Central memory CD8-positive, alpha-beta T cell (primary cell): ENCODE measurements around the gene SERPINE1.
A peak's percentile ranks its signal among the peaks of the same experiment; 100 is the strongest.

Source experiments
- ATAC-seq: fragments of 150-1000 bp; cut with Tn5 transposase; replicated peaks from 2 replicates; pipeline ENCODE4 v1.10.0; 2022; ENCODE audit warnings: mild to moderate bottlenecking, moderate FRiP score, moderate number of reproducible peaks; ENCODE audit not compliant: poor library complexity, severe bottlenecking; ENCODE audit errors: extremely low read depth
- DNase-seq, 2 donors: peaks; one replicate each; pipeline ENCODE4 v3.0.0; 2021; ENCODE audit warnings: low spot score in 2 of 2
- H3K27ac Mint-ChIP-seq: one replicate; pipeline ENCODE4 v1.8.0; 2022; ENCODE audit warnings: low read depth, mild to moderate bottlenecking, moderate library complexity, mixed read lengths
- H3K27me3 Mint-ChIP-seq: one replicate; pipeline ENCODE4 v1.8.0; 2022; ENCODE audit warnings: mixed read lengths
- H3K36me3 Mint-ChIP-seq: one replicate; pipeline ENCODE4 v1.8.0; 2022; ENCODE audit warnings: mild to moderate bottlenecking, moderate library complexity, mixed read lengths; ENCODE audit not compliant: insufficient read depth
- H3K4me1 Mint-ChIP-seq: one replicate; pipeline ENCODE4 v1.8.0; 2022; ENCODE audit warnings: mixed read lengths
- H3K4me3 Mint-ChIP-seq: one replicate; pipeline ENCODE4 v1.8.0; 2022; ENCODE audit warnings: mild to moderate bottlenecking, moderate library complexity, mixed read lengths
- H3K9me3 Mint-ChIP-seq: one replicate; pipeline ENCODE4 v1.8.0; 2022; ENCODE audit warnings: mixed read lengths

SERPINE1 gene

GRCh38 chr7:101133621-101134398 is 6.9 kb downstream of the SERPINE1 start:
- DNase-seq, result no peak

GRCh38 chr7:101134399-101134980 is 7.6 kb downstream of the SERPINE1 start:
- no peak overlapping the region for H3K4me3 Mint-ChIP-seq
- peaks cover 10% of the 10 kb centered on the region for H3K4me1 Mint-ChIP-seq
- ATAC-seq, result no peak
- peak overlapping the region; percentile 84 for H3K27ac Mint-ChIP-seq
- DNase-seq, result no peak
- H3K9me3 Mint-ChIP-seq, result no peaks in the 10 kb centered on the region
- peaks cover 2% of the 10 kb centered on the region for H3K36me3 Mint-ChIP-seq
- H3K27me3 Mint-ChIP-seq, result peaks cover 62% of the 10 kb centered on the region

More at GRCh38 chr7:101133621-101134398, 6.9 kb downstream of the SERPINE1 start:
- Mint-ChIP-seq H3K4me3 (no peak overlapping the region), H3K36me3 (peaks cover 2% of the 10 kb centered on the region), H3K27ac (no peak overlapping the region), H3K27me3 (peaks cover 67% of the 10 kb centered on the region), H3K4me1 (peaks cover 10% of the 10 kb centered on the region), H3K9me3 (no peaks in the 10 kb centered on the region)
- no peak for ATAC-seq

- DNase-seq, result no peak
- H3K4me1 Mint-ChIP-seq, result peaks cover 10% of the 10 kb centered on the region
- H3K4me3 Mint-ChIP-seq, result peak overlapping the region; percentile 34
- ATAC-seq, result no peak
- H3K27me3 Mint-ChIP-seq, result peaks cover 37% of the 10 kb centered on the region
- peak overlapping the region; percentile 69 for H3K27ac Mint-ChIP-seq
- H3K36me3 Mint-ChIP-seq, result peaks cover 2% of the 10 kb centered on the region
- no peaks in the 10 kb centered on the region for H3K9me3 Mint-ChIP-seq
Observed at GRCh38 chr7:101137651-101138212, 10.8 kb downstream of the SERPINE1 start.

- Mint-ChIP-seq H3K36me3 (peaks cover 2% of the 10 kb centered on the region), H3K4me3 (peak overlapping the region; percentile 34), H3K9me3 (no peaks in the 10 kb centered on the region), H3K27ac (peak overlapping the region; percentile 69), H3K27me3 (peaks cover 36% of the 10 kb centered on the region), H3K4me1 (peaks cover 12% of the 10 kb centered on the region)
- DNase-seq (peak in 1 of 2 donors; percentile 55), ATAC-seq (peak; percentile 99)
Observed at GRCh38 chr7:101138213-101138870, 11.4 kb downstream of the SERPINE1 start.

GRCh38 chr7:101140339-101140699 is 13.4 kb downstream of the SERPINE1 start:
- DNase-seq, result no peak
- Mint-ChIP-seq H3K27ac (no peak overlapping the region), H3K36me3 (no peaks in the 10 kb centered on the region), H3K27me3 (peaks cover 36% of the 10 kb centered on the region), H3K9me3 (no peaks in the 10 kb centered on the region), H3K4me3 (no peak overlapping the region), H3K4me1 (peaks cover 21% of the 10 kb centered on the region)
- no peak for ATAC-seq

- Mint-ChIP-seq H3K4me1 (peaks cover 21% of the 10 kb centered on the region), H3K27ac (no peak overlapping the region), H3K27me3 (peaks cover 40% of the 10 kb centered on the region), H3K36me3 (no peaks in the 10 kb centered on the region), H3K4me3 (no peak overlapping the region), H3K9me3 (no peaks in the 10 kb centered on the region)
- no peak for DNase-seq
- no peak for ATAC-seq
Observed at GRCh38 chr7:101140746-101141382, 14.0 kb downstream of the SERPINE1 start.

- no peak for DNase-seq
- H3K9me3 Mint-ChIP-seq, result no peaks in the 10 kb centered on the region
- H3K4me3 Mint-ChIP-seq, result no peak overlapping the region
- H3K4me1 Mint-ChIP-seq, result peaks cover 16% of the 10 kb centered on the region
- H3K36me3 Mint-ChIP-seq, result peaks cover 5% of the 10 kb centered on the region
- no peak for ATAC-seq
- H3K27me3 Mint-ChIP-seq, result peaks cover 13% of the 10 kb centered on the region
- no peak overlapping the region for H3K27ac Mint-ChIP-seq
Observed at GRCh38 chr7:101151908-101152651, 25.2 kb downstream of the SERPINE1 start.

- Mint-ChIP-seq H3K36me3 (peaks cover 9% of the 10 kb centered on the region), H3K4me3 (peak within 1 kb of the TSS; percentile 81), H3K4me1 (peaks cover 16% of the 10 kb centered on the region), H3K27ac (peak within 1 kb of the TSS; percentile 88), H3K9me3 (no peaks in the 10 kb centered on the region), H3K27me3 (peaks cover 9% of the 10 kb centered on the region)
- ATAC-seq (peak; percentile 90), DNase-seq (peak; percentile 72 to 77)
Observed at GRCh38 chr7:101153969-101154692, 27.2 kb downstream of the SERPINE1 start, which contains the start of gene AP1S1. AP1S1 (plus strand) TSS chr7:101154476; CDS start chr7:101154515, 39 bp downstream.

GRCh38 chr7:101154693-101155102 is 27.8 kb downstream of the SERPINE1 start:
- Mint-ChIP-seq H3K27me3 (peaks cover 5% of the 10 kb centered on the region), H3K9me3 (no peaks in the 10 kb centered on the region), H3K27ac (no peak overlapping the region), H3K36me3 (peaks cover 11% of the 10 kb centered on the region), H3K4me1 (peaks cover 16% of the 10 kb centered on the region), H3K4me3 (peak overlapping the region; percentile 81)
- DNase-seq (no peak), ATAC-seq (no peak)

GRCh38 chr7:101155303-101155702 is 28.4 kb downstream of the SERPINE1 start:
- no peak for ATAC-seq
- DNase-seq, result no peak
- H3K27ac Mint-ChIP-seq, result no peak overlapping the region
- peaks cover 11% of the 10 kb centered on the region for H3K36me3 Mint-ChIP-seq
- peaks cover 16% of the 10 kb centered on the region for H3K4me1 Mint-ChIP-seq
- H3K4me3 Mint-ChIP-seq, result peak overlapping the region; percentile 81
- H3K9me3 Mint-ChIP-seq, result no peaks in the 10 kb centered on the region
- H3K27me3 Mint-ChIP-seq, result peaks cover 8% of the 10 kb centered on the region

- ATAC-seq, result no peak
- H3K36me3 Mint-ChIP-seq, result peaks cover 15% of the 10 kb centered on the region
- no peak overlapping the region for H3K4me3 Mint-ChIP-seq
- no peak for DNase-seq
- H3K27ac Mint-ChIP-seq, result no peak overlapping the region
- peaks cover 16% of the 10 kb centered on the region for H3K4me1 Mint-ChIP-seq
- no peaks in the 10 kb centered on the region for H3K9me3 Mint-ChIP-seq
- H3K27me3 Mint-ChIP-seq, result peaks cover 10% of the 10 kb centered on the region
Observed at GRCh38 chr7:101156277-101156676, 29.4 kb downstream of the SERPINE1 start.
